GM12864 (cell line): ENCODE data around the gene OR6C76.
"Not testable (repeated sequence)": the region's sequence is repeated elsewhere in the genome, so short reads cannot be mapped to it uniquely, and the experiment has no call there.

Experiments used
- DNase-seq: peaks from one replicate; pipeline ENCODE4 v3.0.0-alpha.2; 2011; ENCODE audit warnings: low read depth
- H3K4me3 ChIP-seq: 2 replicates; pipeline ENCODE4 v1.5.1; 2011; ENCODE audit warnings: mild to moderate bottlenecking, low read depth, low read length, control low read depth
- TF ChIP-seq, protein P1 (sequence below): IDR thresholded peaks from 2 replicates; pipeline ENCODE4 v1.5.1; 2011; ENCODE audit warnings: low read depth, mild to moderate bottlenecking, moderate library complexity, low read length, control low read depth, inconsistent platforms; ENCODE audit errors: missing control alignments

OR6C76 gene

DNA sequence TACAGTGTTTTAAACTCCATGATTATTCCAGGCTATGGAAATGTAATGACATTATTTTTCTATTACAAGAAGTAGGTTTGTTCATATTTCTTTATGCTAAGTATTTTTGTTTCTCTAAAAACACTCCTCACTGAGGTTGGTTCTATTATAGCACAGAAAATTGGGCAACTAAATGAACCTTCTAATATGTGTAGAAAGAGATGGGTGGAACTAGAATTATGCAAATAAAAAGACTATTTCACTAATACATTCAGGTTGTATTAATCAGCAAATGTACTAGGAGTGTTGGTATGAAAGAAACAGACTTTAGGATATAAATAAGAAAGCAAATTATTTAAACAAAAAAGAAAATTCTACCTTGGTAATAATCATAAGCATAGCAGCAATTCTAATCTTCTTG is 22.8 kb downstream of the OR6C76 start:
- TF ChIP-seq, protein P1, sequence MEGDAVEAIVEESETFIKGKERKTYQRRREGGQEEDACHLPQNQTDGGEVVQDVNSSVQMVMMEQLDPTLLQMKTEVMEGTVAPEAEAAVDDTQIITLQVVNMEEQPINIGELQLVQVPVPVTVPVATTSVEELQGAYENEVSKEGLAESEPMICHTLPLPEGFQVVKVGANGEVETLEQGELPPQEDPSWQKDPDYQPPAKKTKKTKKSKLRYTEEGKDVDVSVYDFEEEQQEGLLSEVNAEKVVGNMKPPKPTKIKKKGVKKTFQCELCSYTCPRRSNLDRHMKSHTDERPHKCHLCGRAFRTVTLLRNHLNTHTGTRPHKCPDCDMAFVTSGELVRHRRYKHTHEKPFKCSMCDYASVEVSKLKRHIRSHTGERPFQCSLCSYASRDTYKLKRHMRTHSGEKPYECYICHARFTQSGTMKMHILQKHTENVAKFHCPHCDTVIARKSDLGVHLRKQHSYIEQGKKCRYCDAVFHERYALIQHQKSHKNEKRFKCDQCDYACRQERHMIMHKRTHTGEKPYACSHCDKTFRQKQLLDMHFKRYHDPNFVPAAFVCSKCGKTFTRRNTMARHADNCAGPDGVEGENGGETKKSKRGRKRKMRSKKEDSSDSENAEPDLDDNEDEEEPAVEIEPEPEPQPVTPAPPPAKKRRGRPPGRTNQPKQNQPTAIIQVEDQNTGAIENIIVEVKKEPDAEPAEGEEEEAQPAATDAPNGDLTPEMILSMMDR = no peak
- H3K4me3 ChIP-seq = no peak overlapping the region
- no peak for DNase-seq

DNA sequence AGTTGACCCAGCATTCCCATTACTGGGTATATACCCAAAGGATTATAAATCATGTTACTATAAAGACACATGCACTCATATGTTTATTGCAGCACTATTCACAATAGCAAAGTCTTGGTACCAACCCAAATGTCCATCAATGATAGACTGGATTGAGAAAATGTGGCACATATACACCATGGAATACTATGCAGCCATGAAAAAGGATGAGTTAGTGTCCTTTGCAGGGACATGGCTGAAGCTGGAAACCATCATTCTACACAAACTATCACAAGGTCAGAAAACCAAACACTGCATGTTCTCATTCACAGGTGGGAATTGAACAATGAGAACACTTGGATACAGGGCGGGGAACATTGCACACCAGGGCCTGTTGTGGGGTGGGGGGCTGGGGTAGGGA is 38.9 kb downstream of the OR6C76 start:
- not testable (repeated sequence) for DNase-seq, H3K4me3 ChIP-seq

DNA sequence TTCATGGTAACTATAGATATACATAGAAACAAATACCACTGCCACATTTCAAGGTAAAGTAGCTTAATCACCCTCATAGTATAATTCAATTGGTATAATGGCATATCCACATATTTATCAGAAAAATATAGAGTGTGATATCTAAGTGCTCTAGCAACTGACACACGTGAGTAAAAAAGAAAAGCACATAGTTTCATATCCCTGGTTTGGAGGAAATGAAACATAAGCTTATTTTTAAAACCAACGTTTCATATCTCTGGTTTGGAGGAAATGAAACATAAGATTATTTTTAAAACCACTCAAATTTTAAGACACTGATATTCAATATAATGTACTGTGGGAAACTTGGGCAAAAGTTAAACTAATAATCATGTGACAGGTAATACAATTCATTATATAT is 41.8 kb downstream of the OR6C76 start:
- H3K4me3 ChIP-seq = no peak overlapping the region
- DNase-seq = no peak
- TF ChIP-seq, protein P1 = no peak

DNA sequence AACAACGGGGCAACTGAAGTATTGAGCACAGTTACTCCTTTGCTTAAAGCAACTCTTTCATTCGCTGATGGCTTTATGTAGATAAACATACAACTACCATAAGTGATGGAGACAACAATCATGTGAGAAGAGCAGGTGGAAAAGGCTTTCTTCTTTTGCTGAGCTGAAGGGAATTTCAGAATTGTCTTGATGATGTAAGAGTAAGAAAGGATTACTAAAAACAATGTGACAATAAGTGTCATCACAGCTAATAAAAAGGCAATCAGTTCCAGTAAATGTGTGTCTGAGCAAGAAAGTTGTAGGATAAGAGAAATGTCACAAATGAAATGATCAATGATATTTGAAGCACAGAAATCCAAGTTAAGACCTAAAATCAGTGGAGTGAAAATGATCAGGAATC is 43.2 kb downstream of the OR6C76 start:
- H3K4me3 ChIP-seq = no peak overlapping the region
- TF ChIP-seq, protein P1 = no peak
- no peak for DNase-seq

DNA sequence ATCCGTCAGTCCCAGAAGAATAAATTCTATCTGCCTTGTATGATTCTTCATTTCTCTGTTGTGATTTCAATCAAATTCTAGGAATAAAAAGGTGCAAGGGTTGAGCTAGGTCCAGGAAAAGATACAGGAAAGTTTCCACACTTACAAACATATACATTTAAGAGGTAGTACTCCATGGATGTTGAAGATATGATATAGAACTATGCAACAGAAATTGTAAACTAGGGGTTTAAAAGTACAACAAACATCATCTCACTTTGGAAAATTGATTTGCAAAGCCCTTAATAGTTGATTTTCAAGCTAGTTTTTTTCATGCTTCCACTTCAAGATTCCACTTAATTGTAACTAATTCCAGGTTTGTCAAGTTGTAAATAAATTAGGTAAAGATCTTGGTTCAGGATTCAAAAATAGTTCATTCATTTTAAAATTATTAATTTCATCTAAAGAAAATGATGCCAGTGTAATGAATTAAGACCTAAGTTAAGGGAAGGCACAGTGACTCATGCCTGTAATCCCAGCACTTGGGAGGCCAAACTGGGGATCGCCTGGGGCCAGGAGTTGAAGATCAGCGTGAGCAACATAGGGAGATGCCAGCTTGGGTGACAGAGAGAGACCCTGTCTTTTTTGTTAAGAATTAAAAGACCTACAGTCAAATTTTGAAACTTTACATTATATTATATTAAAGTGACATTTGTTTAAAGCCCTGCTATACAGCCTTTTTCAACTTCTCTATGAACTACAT is 44.2 kb downstream of the OR6C76 start, which contains the start of gene OR6C70:
TSS of gene OR6C70 (minus strand) at position 51 of the 742 bp plus-strand sequence. CDS start at position 51, 0 bp downstream.
- no peak within 1 kb of the TSS for H3K4me3 ChIP-seq
- TF ChIP-seq, protein P1 = no peak
- DNase-seq = no peak

DNA sequence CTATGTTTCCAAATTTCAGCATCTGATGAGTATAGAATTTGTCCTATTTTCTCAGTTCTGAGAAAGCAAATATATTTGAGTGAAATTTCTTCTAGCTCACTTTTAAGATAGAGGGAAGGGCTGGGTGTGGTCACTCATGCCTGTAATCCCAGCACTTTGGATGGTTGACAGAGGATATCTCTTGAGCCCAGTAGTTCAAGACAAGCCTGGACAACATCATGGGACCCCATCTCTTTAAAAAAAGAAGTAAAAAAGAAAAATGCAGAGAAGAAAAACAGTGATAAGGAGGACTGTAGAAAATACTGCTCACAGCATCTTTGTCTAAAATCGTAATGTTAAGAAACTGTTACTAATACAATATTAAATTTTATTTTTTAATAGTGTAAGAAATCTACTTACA is 46.2 kb downstream of the OR6C76 start:
- TF ChIP-seq, protein P1 = no peak
- no peak for DNase-seq

More for the DNA sequence above, 46.2 kb downstream of the OR6C76 start:
- no peak overlapping the region for H3K4me3 ChIP-seq
